SHP77 (cell line): ENCODE data around the gene GPX4.

Experiments
- DNase-seq, 2 experiments: peaks; one replicate each; lab custom pipeline; 2025; lab: John Stamatoyannopoulos, UW

GPX4 gene

GRCh38 chr19:1102407-1103131 is 1.2 kb upstream of the GPX4 start:
- DNase-seq, result no peak

- no peak for DNase-seq
Observed at GRCh38 chr19:1103132-1103707, 574 bp upstream of the GPX4 start.

GRCh38 chr19:1104311-1105007 is 665 bp downstream of the GPX4 start:
- peak; percentile 38 to 47 for DNase-seq

GRCh38 chr19:1105008-1105872 is 1.4 kb downstream of the GPX4 start:
- DNase-seq, result no peak

- DNase-seq, result no peak
Observed at GRCh38 chr19:1105873-1106840, 2.4 kb downstream of the GPX4 start.

- DNase-seq, result no peak
Observed at GRCh38 chr19:1106841-1107660, 3.3 kb downstream of the GPX4 start.

GRCh38 chr19:1107661-1108261 is 4.0 kb downstream of the GPX4 start:
- no peak for DNase-seq

GRCh38 chr19:1108291-1109031 is 4.7 kb downstream of the GPX4 start:
- no peak for DNase-seq

GRCh38 chr19:1109032-1109551 is 5.3 kb downstream of the GPX4 start:
- no peak for DNase-seq

GRCh38 chr19:1109697-1110671 is 6.2 kb downstream of the GPX4 start:
- no peak for DNase-seq

GRCh38 chr19:1110809-1111640 is 7.2 kb downstream of the GPX4 start:
- DNase-seq, result no peak

GRCh38 chr19:1111641-1112267 is 8.0 kb downstream of the GPX4 start:
- DNase-seq, result no peak

- no peak for DNase-seq
Observed at GRCh38 chr19:1112268-1113029, 8.7 kb downstream of the GPX4 start.

GRCh38 chr19:1113030-1113985 is 9.5 kb downstream of the GPX4 start:
- DNase-seq, result peak; percentile 84 to 85
